Measurements from ENCODE around the gene WSCD2. TPM values are rescaled to one million over a fixed set of nuclear protein-coding genes. Genes with fewer than 3 reads are reported as not detected.

WSCD2 gene
- total and polyA plus RNA-seq, 2 donors (not counting 3 experiments of a cell fraction or from before 2014, with no cell fraction given), result not detected

GRCh38 chr12:108103517-108103916, 25.6 kb upstream of the WSCD2 start:
- ChIA-PET POLR2A (no interaction called here), CTCF (no interaction called here)
- H3K9me3 ChIP-seq (replicated peaks; ENCODE audit: control insufficient read depth, insufficient read depth, low read length), result no peaks in the 10 kb centered on the region
- intact Hi-C loops (cut with micrococcal nuclease), result no loop called here
- no peak for TF ChIP-seq POLR2AphosphoS5 (IDR thresholded peaks at IDR 0.05; ENCODE audit: insufficient read depth, low read depth, low read length)
- no peak for TF ChIP-seq POLR2A (IDR thresholded peaks at IDR 0.05; ENCODE audit: low read depth, low read length)
- TF ChIP-seq JUN (IDR thresholded peaks at IDR 0.05; ENCODE audit: borderline replicate concordance, insufficient read depth, insufficient read length, low read depth), result no peak
- no peak for TF ChIP-seq MYC (IDR thresholded peaks at IDR 0.05; ENCODE audit: low read depth, low read length)
- TF ChIP-seq MAX (IDR thresholded peaks at IDR 0.05; ENCODE audit: insufficient read depth, insufficient read length), result no peak
- TF ChIP-seq CTCF (IDR thresholded peaks at IDR 0.05; ENCODE audit: extremely low read depth in 1 of 2, insufficient read depth in 1 of 2, low read depth in 1 of 2, low read length in 2 of 2), result no peak
- TF ChIP-seq GATA2 (IDR thresholded peaks at IDR 0.05; ENCODE audit: insufficient read depth, insufficient read length, low read depth, low read length), result no peak
- no peak for TF ChIP-seq FOS (IDR thresholded peaks at IDR 0.05; ENCODE audit: borderline replicate concordance, insufficient read depth, low read length)
- no peak for TF ChIP-seq EZH2 (IDR thresholded peaks at IDR 0.05; ENCODE audit: borderline replicate concordance, low read depth, low read length, severe bottlenecking)
- H3K4me2 ChIP-seq (ENCODE audit: insufficient read depth, low read length), result no peak overlapping the region
- FAIRE-seq (no peak), DNase-seq (ENCODE audit: low read depth, low spot score) (no peak)
- no peaks in the 10 kb centered on the region for H3K27me3 ChIP-seq (ENCODE audit: control insufficient read depth in 2 of 2, insufficient read depth in 2 of 2, low read length in 2 of 2)
- no peak overlapping the region for H3K4me3 ChIP-seq (replicated peaks in 1 of 3; ENCODE audit: insufficient read depth in 1 of 3, low read depth in 1 of 3, low read length in 3 of 3)
- H4K20me1 ChIP-seq (replicated peaks; ENCODE audit: control insufficient read depth, extremely low read depth, insufficient read depth, low read length), result no peaks in the 10 kb centered on the region
- H2AFZ ChIP-seq (ENCODE audit: low read depth, low read length), result no peak overlapping the region
- BruUV-seq (replicated peaks), result no TSS peak
- no peaks in the 10 kb centered on the region for H3K79me2 ChIP-seq (ENCODE audit: control insufficient read depth, insufficient read depth, low read length)
- dilution Hi-C loops (cut with MboI; ENCODE audit: extremely low pct_ligation_motif_present, low sequenced_read_pairs), result no loop called here
- H3K27ac ChIP-seq (ENCODE audit: insufficient read depth, low read depth, low read length), result no peak overlapping the region
- H3K9me1 ChIP-seq (replicated peaks; ENCODE audit: control insufficient read depth, extremely low read depth, insufficient read depth, low read length), result no peaks in the 10 kb centered on the region
- H3K9ac ChIP-seq (replicated peaks; ENCODE audit: extremely low read depth, insufficient read depth, low read length), result no peak overlapping the region
- no peaks in the 10 kb centered on the region for H3K36me3 ChIP-seq (ENCODE audit: control insufficient read depth in 2 of 2, extremely low read depth in 1 of 2, insufficient read depth in 2 of 2, low read length in 2 of 2)
- no peaks in the 10 kb centered on the region for H3K4me1 ChIP-seq (ENCODE audit: control insufficient read depth, extremely low read depth, insufficient read depth, low read length)
